G401 (cell line): ENCODE data around the gene WDR43. TPM values are rescaled to one million over a fixed set of nuclear protein-coding genes. Genes with fewer than 3 reads are reported as not detected.
A peak's percentile ranks its signal among the peaks of the same experiment; 100 is the strongest.

ENCODE experiments used
- DNase-seq: peaks from one replicate; pipeline ENCODE4 v3.0.0-alpha.2; 2015; ENCODE audit warnings: low spot score
- in situ Hi-C: cut with HindIII; loops from 2 replicates; pipeline ENCODE4 v1.10.0; 2016; ENCODE audit warnings: low sequenced_read_pairs, mixed read lengths
- total RNA-seq: library from RNA; depleted of rRNA; stranded (reverse); fragments of >200 nt; shearing (Covaris generic); gene quantifications from 2 replicates; pipeline ENCODE4 v1.2.3, GENCODE V29; 2014

The WDR43 gene
- total RNA-seq, 1 experiment from 2014 or later, result 171 TPM

DNA sequence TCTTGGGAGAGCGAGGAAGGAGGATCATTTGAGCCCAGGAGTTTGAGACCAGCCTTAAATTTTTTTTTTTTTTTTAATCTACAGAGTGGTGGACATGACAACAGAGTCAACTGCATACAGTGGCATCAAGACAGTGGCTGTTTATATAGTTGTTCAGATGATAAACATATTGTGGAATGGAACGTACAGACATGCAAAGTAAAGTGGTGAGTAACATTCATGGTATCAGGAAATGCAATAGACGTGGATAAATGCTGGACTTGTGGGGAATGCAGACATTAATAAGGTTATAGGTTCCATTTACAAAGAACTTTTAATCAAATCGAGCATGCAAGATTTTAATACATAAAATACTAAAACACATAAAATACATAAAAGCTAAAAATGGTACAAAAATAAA, 11.9 kb downstream of the WDR43 start:
- in situ Hi-C loops, result no loop called here
- no peak for DNase-seq

DNA sequence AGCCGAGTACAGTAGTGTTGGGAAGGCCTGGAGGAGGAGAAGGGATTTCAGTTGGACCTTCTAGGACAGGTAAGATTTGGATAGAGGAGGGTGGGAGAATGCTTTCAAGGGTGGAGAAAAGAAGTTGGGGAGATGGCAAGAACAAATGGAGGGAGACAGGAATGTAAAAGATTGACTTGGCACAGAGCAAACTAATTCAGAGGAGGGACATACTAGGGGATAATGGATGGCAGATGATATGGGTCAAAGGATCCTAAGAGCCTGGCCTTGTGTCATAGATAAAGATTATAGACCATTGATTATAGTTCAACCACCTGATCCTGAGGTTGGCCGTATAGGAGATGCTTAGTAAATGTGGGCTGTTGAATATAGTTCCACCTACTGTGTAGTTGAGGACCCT, 12.4 kb downstream of the WDR43 start:
- no peak for DNase-seq
- in situ Hi-C loops, result no loop called here

- in situ Hi-C loops, result no loop called here
- DNase-seq, result no peak
Measured at GRCh38 chr2:28908172-28908571, 13.7 kb downstream of the WDR43 start.

GRCh38 chr2:28909655-28910353, 15.3 kb downstream of the WDR43 start:
- in situ Hi-C loops, result no loop called here
- DNase-seq, result no peak

DNA sequence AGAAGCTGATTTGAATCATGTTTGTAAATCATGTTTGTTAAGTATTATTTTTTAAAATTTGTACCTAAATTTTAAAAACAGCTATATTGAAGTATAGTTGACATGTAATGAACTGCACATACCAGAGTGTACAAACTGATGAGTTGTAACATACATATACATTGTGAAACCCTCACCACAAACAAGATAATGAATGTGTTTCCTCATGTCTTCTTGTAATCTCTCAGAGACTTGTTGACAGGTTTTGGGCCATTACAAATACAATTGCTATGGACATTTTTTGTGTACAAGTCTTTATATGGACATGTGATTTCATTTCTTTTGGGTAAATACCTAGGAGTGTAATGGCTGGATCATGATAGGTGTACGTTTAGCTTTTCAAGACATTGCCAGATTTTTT, 21.5 kb downstream of the WDR43 start:
- no peak for DNase-seq
- in situ Hi-C loops, result no loop called here

DNA sequence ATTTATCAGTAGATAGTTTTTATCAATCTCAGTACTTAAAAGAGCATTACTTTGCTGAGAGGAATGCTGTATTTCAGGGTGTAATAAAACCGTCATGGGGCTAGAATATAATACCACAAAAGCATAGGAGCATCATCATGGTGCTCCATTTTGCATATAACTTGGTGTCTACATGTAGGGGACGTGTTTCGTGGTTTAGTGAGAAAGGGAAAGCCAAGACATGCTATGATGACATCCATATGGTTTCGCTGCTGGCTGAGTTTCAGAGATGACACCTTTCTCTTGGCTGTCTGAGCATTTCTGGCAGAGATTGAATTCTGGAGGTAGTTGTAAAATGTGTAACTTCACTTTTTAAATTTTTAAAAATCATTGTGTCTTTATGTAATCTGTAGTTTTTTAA, 32.4 kb downstream of the WDR43 start:
- no peak for DNase-seq
- in situ Hi-C loops, result no loop called here

GRCh38 chr2:28927469-28927868, 33.0 kb downstream of the WDR43 start:
- DNase-seq, result no peak
- in situ Hi-C loops, result no loop called here

DNA sequence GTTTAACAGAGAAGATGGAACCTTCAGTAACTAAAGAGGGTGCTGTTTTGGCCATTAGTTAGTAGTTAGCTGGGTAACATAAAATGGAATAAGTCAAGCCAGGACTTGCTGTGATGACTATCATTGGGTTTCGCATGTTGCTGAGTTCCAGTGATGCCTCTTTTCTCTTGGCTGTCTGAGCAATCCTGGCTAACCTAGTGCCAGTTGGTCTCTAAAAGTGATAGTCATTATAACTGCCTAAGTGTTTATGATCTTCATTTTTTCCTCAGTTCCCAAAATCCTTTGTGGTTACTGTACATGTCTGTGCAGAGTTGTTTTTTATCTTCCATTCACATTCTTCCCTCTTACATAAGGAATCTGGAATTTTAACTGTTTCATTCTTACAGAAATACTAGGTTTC, 33.4 kb downstream of the WDR43 start:
- no peak for DNase-seq
- in situ Hi-C loops, result no loop called here

DNA sequence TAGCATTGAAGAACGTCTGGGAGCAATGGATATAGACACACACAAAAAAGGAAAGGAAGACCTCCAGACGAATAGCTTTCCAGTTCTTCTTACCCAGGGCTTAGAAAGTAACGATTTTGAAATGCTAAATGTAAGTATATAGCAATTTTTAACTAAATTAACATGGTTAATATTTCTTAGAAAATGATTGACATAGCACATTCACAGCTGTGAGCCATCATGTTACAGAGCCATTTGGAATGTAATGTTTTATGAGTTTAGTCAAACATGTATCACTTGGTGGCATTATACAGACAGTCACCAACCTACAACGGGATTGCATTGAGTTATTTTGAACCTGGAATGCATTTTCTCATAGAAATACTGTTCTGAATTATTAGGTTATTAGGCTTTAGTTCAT, 35.1 kb downstream of the WDR43 start:
- no peak for DNase-seq
- in situ Hi-C loops, result no loop called here

DNA sequence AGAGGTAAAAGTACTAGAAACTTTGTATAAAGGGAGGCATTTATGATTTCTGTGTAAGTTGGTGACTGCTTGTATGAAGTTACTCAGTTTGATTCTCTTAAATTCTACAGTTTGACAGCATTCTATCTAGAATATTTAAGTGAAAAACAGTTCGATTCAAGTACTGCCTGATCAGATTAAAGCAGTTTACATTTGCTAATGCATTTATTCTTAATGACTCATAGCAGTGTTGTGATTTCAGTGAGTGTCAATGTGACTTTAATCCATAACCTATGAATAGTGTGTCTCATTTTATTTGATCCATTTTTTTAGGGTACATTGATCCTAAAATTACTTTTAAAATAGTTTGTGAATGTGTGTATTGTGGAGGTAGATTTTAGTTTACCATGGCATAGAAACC, 35.7 kb downstream of the WDR43 start:
- in situ Hi-C loops, result no loop called here
- no peak for DNase-seq

GRCh38 chr2:28934769-28935168, 40.3 kb downstream of the WDR43 start:
- in situ Hi-C loops, result no loop called here

GRCh38 chr2:28941008-28941407, 46.5 kb downstream of the WDR43 start:
- no peak for DNase-seq
- in situ Hi-C loops, result no loop called here

More at GRCh38 chr2:28934769-28935168, 40.3 kb downstream of the WDR43 start:
- no peak for DNase-seq

DNA sequence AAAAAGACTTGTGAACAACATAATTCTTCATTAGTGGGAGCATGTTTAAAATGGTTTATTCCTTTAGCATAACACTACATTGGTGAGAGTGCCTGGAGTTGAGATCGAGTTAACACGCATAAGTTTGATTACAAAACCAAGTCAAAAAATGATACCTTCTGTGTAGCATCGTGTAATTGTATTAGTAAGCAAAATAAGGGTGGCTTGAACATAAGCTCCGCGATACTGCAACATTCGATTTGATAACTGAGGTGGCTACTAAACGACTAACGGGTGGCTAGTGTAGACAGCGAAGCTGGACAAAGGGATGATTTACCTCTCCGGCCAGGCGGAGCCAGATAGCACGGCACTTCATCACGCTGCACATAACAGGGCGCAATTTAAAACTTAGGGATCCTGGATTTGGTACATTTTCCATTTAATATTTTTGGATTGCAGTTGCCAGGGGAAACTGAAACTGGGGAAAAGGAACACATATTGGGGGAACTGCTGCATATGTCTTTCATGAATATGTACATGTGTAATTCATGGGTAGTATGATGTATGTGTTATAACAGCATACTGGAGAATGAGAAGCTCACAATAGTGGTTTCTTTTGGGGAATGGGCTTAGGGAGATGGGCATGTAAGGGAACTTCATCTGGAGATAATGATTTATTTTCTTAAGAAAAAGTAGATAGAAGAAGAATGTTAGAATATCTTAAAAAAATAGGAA, 50.2 kb downstream of the WDR43 start:
- in situ Hi-C loops, result no loop called here
- DNase-seq, result no peak

DNA sequence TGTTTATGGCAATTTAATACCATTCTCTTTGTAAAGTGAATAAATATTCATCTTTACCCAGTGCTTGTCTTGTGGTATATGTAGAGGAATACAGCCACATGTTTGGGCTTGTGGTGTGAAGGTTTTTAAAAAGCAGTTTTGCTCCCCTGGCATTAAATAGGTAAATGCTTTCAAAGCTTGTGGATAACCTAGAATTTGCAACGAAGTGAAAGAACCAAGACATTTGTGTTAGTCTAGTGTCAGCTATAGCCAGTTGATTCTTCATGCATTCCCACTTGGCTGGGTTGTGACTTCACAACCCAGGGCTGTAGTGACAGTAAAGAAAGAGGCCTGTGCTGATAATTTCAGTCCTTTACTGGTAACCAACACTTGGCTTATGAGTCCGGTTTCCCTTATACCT, 53.7 kb downstream of the WDR43 start:
- in situ Hi-C loops, result no loop called here
- no peak for DNase-seq

GRCh38 chr2:28949190-28949589, 54.7 kb downstream of the WDR43 start:
- DNase-seq, result no peak
- in situ Hi-C loops, result no loop called here

DNA sequence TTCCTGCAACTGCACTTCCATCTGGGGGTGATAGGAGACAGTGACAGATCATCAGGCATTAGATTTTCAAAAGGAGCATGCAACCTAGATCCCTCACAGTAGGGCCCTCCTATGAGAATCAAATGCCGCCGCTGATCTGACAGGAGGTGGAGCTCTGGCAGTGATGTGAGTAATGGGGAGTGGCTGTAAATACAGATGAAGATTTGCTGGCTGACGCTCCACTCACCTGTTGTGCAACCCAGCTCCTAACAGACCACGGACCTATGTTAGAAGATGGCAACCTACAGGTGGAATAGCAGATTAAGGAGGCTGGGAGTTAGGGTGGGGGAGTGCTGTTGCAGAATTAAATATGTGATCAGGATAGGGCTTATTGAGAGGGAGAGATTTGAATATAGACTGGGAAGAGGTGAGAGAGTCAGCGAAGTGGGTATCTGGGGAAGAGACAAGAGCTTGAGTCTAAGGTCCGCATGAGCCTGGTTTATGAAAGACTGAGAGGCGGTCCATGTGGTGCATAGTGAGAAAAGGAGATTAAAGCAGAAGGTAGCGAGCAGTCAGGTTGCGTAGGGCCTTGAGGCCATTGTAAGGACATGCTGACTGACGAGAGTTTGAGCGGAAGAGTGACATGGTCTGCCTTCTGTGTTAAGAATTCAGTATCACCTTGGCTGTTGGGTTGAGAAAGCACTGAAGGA, 55.3 kb downstream of the WDR43 start:
- in situ Hi-C loops, result no loop called here
- no peak for DNase-seq

DNA sequence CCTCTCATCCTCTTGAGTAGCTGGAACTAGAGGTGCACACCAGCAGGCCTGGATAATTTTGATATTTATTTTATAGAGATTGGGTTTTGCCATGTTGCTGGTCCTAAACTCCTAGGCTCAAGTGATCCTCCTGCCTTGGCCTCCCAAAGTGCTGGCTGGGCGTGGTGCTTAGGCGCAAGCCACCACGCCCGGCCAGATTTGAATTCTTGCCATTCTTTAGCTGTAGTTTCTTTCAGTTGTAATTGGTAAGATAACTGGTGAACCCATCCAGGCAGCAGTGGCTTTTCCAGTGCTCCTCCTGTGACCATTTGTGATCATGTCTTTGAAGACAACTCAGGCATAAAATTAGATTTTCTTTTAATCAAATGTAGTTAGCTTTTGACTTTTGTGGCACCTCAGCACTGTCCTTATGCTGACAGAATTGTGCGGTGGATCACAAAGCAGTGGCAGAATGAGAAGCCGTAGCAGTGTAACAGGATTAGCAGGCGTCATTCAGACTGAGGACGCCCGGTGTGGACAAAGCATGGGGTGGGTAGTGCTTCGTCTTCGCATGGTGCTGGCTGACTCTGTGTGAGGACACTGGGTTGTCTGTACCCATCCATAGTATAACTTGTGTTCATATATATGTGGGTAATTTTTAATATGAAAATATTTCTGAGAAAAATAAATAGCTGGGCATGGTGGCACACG, 56.6 kb downstream of the WDR43 start:
- no peak for DNase-seq
- in situ Hi-C loops, result no loop called here

DNA sequence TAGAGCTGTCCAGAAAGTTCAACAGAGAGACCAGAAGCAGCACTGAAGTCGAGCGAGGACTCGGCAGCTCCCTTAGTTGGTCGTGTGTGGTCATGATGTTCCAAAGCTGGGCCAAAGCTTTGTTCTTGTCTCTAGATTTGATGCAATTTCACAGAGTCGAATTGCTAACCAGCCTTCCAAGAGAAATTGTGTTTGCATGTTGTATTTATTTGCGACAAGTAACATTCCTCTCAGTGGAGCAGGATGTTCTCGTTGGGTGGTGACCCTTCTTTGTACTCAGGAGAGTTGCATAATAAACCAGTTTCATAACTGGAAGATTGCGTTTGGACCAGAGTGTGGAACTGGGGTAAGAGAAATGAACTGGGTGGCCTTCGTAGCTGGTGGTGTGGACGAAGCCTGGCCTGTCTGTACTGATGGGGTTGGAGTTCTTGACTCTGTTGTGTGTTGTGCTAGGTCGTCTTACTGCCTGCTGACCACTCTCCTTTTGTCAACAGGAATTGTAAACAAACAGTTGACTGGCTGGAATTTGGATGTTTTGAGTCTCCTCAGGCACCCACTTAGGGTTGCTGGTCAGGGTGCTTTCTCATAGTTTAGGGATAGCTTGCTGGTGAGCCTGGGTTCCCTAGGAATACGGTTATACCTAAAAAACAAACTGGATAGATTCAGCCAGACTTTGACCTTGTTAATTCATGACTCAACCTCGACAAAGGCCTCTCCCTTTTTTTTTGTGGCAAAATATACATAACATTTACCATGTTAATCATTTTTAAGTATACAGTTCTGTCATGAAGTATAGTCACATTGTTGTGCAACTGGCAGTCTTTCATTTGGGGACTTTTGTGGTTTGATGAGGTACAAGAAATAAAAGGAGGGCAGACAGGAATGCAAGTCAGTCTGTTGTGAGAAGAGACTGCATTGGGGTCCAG, 57.7 kb downstream of the WDR43 start:
- peak; percentile 18 for DNase-seq
- in situ Hi-C loops, result no loop called here

DNA sequence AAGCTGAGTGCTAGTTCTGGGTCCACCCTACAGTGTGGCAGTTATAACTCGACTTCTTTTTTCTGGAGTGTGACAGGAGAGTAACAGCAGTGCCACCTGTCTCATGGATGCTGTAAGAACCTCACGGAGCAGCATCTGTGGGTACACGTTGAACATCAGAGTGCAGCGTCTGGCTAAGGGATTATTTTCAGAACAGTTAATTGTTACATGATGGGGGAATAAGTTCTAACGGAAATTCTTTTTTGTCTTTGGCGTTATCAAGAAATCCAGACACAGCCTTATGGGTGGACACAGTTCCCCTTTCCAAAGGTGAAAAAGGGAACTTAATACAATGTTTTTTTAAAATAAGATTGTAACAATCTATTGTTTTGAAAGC, 58.4 kb downstream of the WDR43 start:
- in situ Hi-C loops, result no loop called here
- peak; percentile 21 for DNase-seq
